Esophagus muscularis mucosa (tissue), 4 donors: ENCODE measurements around the gene LMF1. TPM values are rescaled to one million over a fixed set of nuclear protein-coding genes. Genes with fewer than 3 reads are reported as not detected.

Experiments used
- DNase-seq: peaks from one replicate; pipeline ENCODE4 v3.0.0-alpha.2; 2017; ENCODE audit errors: extremely low spot score
- H3K27ac ChIP-seq, 4 donors: fragments of 200-600 bp; sonication (generic); replicated peaks in 1 of 4; 1 replicate in 3 of 4; 2 replicates in 1 of 4; pipeline ENCODE4 v1.5.1; 2016 to 2019; ENCODE audit warnings: mild to moderate bottlenecking in 1 of 4
- H3K27me3 ChIP-seq, 4 donors: fragments of 200-600 bp; sonication (generic); one replicate each; pipeline versions ENCODE4 v1.5.1 to v1.6.0; 2016 to 2019
- H3K36me3 ChIP-seq, 4 donors: fragments of 200-600 bp; sonication (generic); one replicate each; pipeline ENCODE4 v1.5.1; 2016 to 2019
- H3K4me1 ChIP-seq, 4 donors: fragments of 200-600 bp; sonication (generic); one replicate each; pipeline ENCODE4 v1.5.1; 2016 to 2019
- H3K4me3 ChIP-seq, 4 donors: fragments of 200-600 bp; sonication (generic); 1 replicate in 2 of 4; 2 replicates in 2 of 4; pipeline ENCODE4 v1.5.1; 2016 to 2019; ENCODE audit warnings: mild to moderate bottlenecking in 4 of 4, moderate library complexity in 1 of 4
- H3K9me3 ChIP-seq, 4 donors: fragments of 200-600 bp; sonication (generic); 1 replicate in 3 of 4; 2 replicates in 1 of 4; pipeline ENCODE4 v1.5.1; 2016 to 2019
- CTCF ChIP-seq, 3 experiments: fragments of 200-600 bp in 2 of 3; fragments of 450-650 bp in 1 of 3; sonication (generic) in 2 of 3; IDR thresholded peaks; one replicate each; pipeline ENCODE4 v1.5.1; 2017 to 2019; ENCODE audit warnings: antibody characterized with exemption in 3 of 3, mild to moderate bottlenecking in 2 of 3, moderate library complexity in 1 of 3
- EP300 ChIP-seq: sonication (generic); formaldehyde crosslinking; IDR thresholded peaks from one replicate; pipeline ENCODE4 v1.6.1; 2017; ENCODE audit warnings: antibody characterized with exemption
- POLR2A ChIP-seq: fragments of 450-650 bp; IDR thresholded peaks from one replicate; pipeline ENCODE4 v1.6.1; 2017; ENCODE audit warnings: antibody characterized with exemption, moderate library complexity, mild to moderate bottlenecking, low read depth
- POLR2AphosphoS5 ChIP-seq, 2 donors: sonication (generic); formaldehyde crosslinking; IDR thresholded peaks; one replicate each; pipeline ENCODE4 v1.6.1; 2017; ENCODE audit warnings: antibody characterized with exemption in 2 of 2
- WGBS: methylation state at CpG from one replicate; pipeline ENCODE4 v1.1.5; 2018; 5-methylcytosine and 5-hydroxymethylcytosine counted together
- intact Hi-C: fragments of 100-400 bp; cut with DNase I; formaldehyde crosslinking; loops from one replicate; pipeline ENCODE4 v1.15.1; 2023
- total RNA-seq, 4 donors: library from RNA; depleted of rRNA; stranded (reverse); fragments of >200 nt; gene quantifications; one replicate each; pipeline versions ENCODE4 v1.1.0 to v1.2.1, GENCODE V29; 2016

The LMF1 gene
- total RNA-seq, 4 donors from 2014 or later = 14.5 to 32.0 (median 23.8) TPM

GRCh38 chr16:827513-827912, 143.3 kb downstream of the LMF1 start:
- Histone ChIP-seq H3K4me3 (no peak overlapping the region), H3K36me3 (no peaks in the 10 kb centered on the region), H3K27me3 (peaks cover 0 to 81% (median 1%) of the 10 kb centered on the region in 4 donors), H3K27ac (no peak overlapping the region), H3K4me1 (peaks cover 3 to 14% (median 12%) of the 10 kb centered on the region in 4 donors), H3K9me3 (no peaks in the 10 kb centered on the region)
- TF ChIP-seq EP300 (no peak), POLR2A (no peak), POLR2AphosphoS5 (IDR thresholded peaks at IDR 0.05) (no peak)
- intact Hi-C loops = no loop called here
- 91% methylated on average over 23 of the region's 24 CpGs for WGBS
- no peak for DNase-seq

- no peaks in the 10 kb centered on the region for H3K9me3 ChIP-seq
- no peak for DNase-seq
- peak overlapping the region in 3 of 4 donors; percentile 7 to 38 (median 22) for H3K4me3 ChIP-seq
- H3K27me3 ChIP-seq = peaks cover 0 to 81% (median 4%) of the 10 kb centered on the region in 4 donors
- no peaks in the 10 kb centered on the region for H3K36me3 ChIP-seq
- 24% methylated on average over 25 of the region's 36 CpGs for WGBS
- no peak for TF ChIP-seq POLR2A
- TF ChIP-seq EP300 = no peak
- TF ChIP-seq CTCF (IDR thresholded peaks at IDR 0.05) = no peak
- TF ChIP-seq POLR2AphosphoS5 (IDR thresholded peaks at IDR 0.05) = no peak
- no peak overlapping the region for H3K27ac ChIP-seq
- H3K4me1 ChIP-seq = peaks cover 3 to 14% (median 12%) of the 10 kb centered on the region in 4 donors
- intact Hi-C loops = no loop called here
Observed at GRCh38 chr16:825341-826061, 145.3 kb downstream of the LMF1 start.

GRCh38 chr16:824601-825000, 146.2 kb downstream of the LMF1 start:
- H3K27ac ChIP-seq = no peak overlapping the region
- peaks cover 3 to 14% (median 12%) of the 10 kb centered on the region in 4 donors for H3K4me1 ChIP-seq
- 83% methylated on average over 12 of the region's 25 CpGs for WGBS
- TF ChIP-seq POLR2A (no peak), EP300 (no peak)
- H3K27me3 ChIP-seq = peaks cover 0 to 87% (median 4%) of the 10 kb centered on the region in 4 donors
- no peak overlapping the region for H3K4me3 ChIP-seq
- H3K36me3 ChIP-seq = no peaks in the 10 kb centered on the region
- intact Hi-C loops = no loop called here
- no peak for DNase-seq
- no peaks in the 10 kb centered on the region for H3K9me3 ChIP-seq

GRCh38 chr16:824194-824593, 146.6 kb downstream of the LMF1 start:
- intact Hi-C loops = no loop called here
- Histone ChIP-seq H3K4me3 (no peak overlapping the region), H3K27me3 (peaks cover 0 to 92% (median 4%) of the 10 kb centered on the region in 4 donors), H3K9me3 (no peaks in the 10 kb centered on the region), H3K4me1 (peaks cover 3 to 14% (median 12%) of the 10 kb centered on the region in 4 donors), H3K36me3 (no peaks in the 10 kb centered on the region), H3K27ac (no peak overlapping the region)
- DNase-seq = no peak
- TF ChIP-seq POLR2AphosphoS5 (IDR thresholded peaks at IDR 0.05) = no peak
- no peak for TF ChIP-seq POLR2A
- TF ChIP-seq EP300 = no peak
- no peak for TF ChIP-seq CTCF (IDR thresholded peaks at IDR 0.05)
- 86% methylated on average over 22 of the region's 22 CpGs for WGBS

GRCh38 chr16:822909-823297, 147.9 kb downstream of the LMF1 start:
- TF ChIP-seq CTCF (IDR thresholded peaks at IDR 0.05) (no peak), EP300 (no peak), POLR2A (no peak), POLR2AphosphoS5 (IDR thresholded peaks at IDR 0.05) (no peak)
- peaks cover 3 to 14% (median 12%) of the 10 kb centered on the region in 4 donors for H3K4me1 ChIP-seq
- no peaks in the 10 kb centered on the region for H3K9me3 ChIP-seq
- no peaks in the 10 kb centered on the region for H3K36me3 ChIP-seq
- no peak overlapping the region for H3K4me3 ChIP-seq
- WGBS = 93% methylated on average over 9 of the region's 9 CpGs
- DNase-seq = no peak
- H3K27me3 ChIP-seq = peaks cover 0 to 94% (median 5%) of the 10 kb centered on the region in 4 donors
- intact Hi-C loops = no loop called here
- no peak overlapping the region for H3K27ac ChIP-seq
